Transverse colon (tissue), 4 donors: ENCODE results near the gene STPG1. TPM values are rescaled to one million over a fixed set of nuclear protein-coding genes. Genes with fewer than 3 reads are reported as not detected.

ENCODE experiments used
- DNase-seq: peaks from one replicate; pipeline ENCODE4 v3.0.0-alpha.2; 2019
- H3K27ac ChIP-seq, 4 donors: fragments of 200-600 bp; sonication (generic); 2 replicates each; pipeline ENCODE4 v1.5.1; 2016 to 2018; ENCODE audit warnings: inconsistent platforms in 4 of 4
- H3K27me3 ChIP-seq: fragments of 200-600 bp; sonication (generic); 2 replicates; pipeline ENCODE4 v1.5.1; 2017; ENCODE audit warnings: inconsistent platforms
- H3K36me3 ChIP-seq, 4 donors: fragments of 200-600 bp; sonication (generic); 2 replicates each; pipeline ENCODE4 v1.5.1; 2017 to 2019; ENCODE audit warnings: inconsistent platforms in 4 of 4
- H3K4me1 ChIP-seq, 4 donors: fragments of 200-600 bp; sonication (generic); 2 replicates each; pipeline ENCODE4 v1.5.1; 2017 to 2020; ENCODE audit warnings: inconsistent platforms in 4 of 4
- H3K4me3 ChIP-seq, 4 donors: fragments of 200-600 bp; sonication (generic); 1 replicate in 1 of 4; 2 replicates in 3 of 4; pipeline versions ENCODE4 v1.5.1 to v1.6.1; 2017 to 2019; ENCODE audit warnings: inconsistent platforms in 4 of 4
- H3K9me3 ChIP-seq, 2 donors: fragments of 200-600 bp; sonication (generic); 2 replicates each; pipeline ENCODE4 v1.5.1; 2017 to 2019; ENCODE audit warnings: inconsistent platforms in 2 of 2
- EP300 ChIP-seq: sonication (generic); formaldehyde crosslinking; IDR thresholded peaks from one replicate; pipeline ENCODE4 v1.6.1; 2017; ENCODE audit warnings: antibody characterized with exemption, low read depth
- POLR2A ChIP-seq: fragments of 450-650 bp; IDR thresholded peaks from one replicate; pipeline ENCODE4 v1.6.1; 2016; ENCODE audit warnings: antibody characterized with exemption, mild to moderate bottlenecking, moderate library complexity
- POLR2AphosphoS5 ChIP-seq, 3 donors: sonication (generic); formaldehyde crosslinking; IDR thresholded peaks; one replicate each; pipeline ENCODE4 v1.6.1; 2016; ENCODE audit warnings: antibody characterized with exemption in 3 of 3
- WGBS, 2 donors: methylation state at CpG; one replicate each; pipeline ENCODE4 v1.1.5; 2018; ENCODE audit warnings: low coverage in 1 of 2; 5-methylcytosine and 5-hydroxymethylcytosine counted together
- in situ Hi-C, 4 donors: fragments of 200-750 bp; cut with MboI; loops; one replicate each; pipeline versions ENCODE4 v1.15.0 to v1.15.1; 2017; ENCODE audit warnings: low sequenced_read_pairs in 3 of 4, low pct_ligation_motif_present in 1 of 4, low pct_unique_long_range_greater_than_20kb in 1 of 4
- intact Hi-C: fragments of 100-400 bp; cut with DNase I; formaldehyde crosslinking; loops from one replicate; pipeline ENCODE4 v1.15.1; 2023; ENCODE audit warnings: low total_unique reads
- total RNA-seq, 4 donors: library from RNA; depleted of rRNA; stranded (reverse); fragments of >200 nt; gene quantifications; one replicate each; pipeline ENCODE4 v1.1.0, GENCODE V29; 2016
- TF ChIP-seq, protein P1 (sequence below), 5 experiments: fragments of 200-600 bp in 3 of 5; fragments of 450-650 bp in 2 of 5; sonication (generic) in 3 of 5; IDR thresholded peaks; 1 replicate in 2 of 5; 2 replicates in 3 of 5; pipeline ENCODE4 v1.5.1; 2016 to 2017; ENCODE audit warnings: antibody characterized with exemption in 5 of 5, inconsistent platforms in 3 of 5, mild to moderate bottlenecking in 2 of 5, moderate library complexity in 1 of 5

The STPG1 gene
- total RNA-seq, 4 donors from 2014 or later = 4.6 to 33.7 (median 23.3) TPM

DNA sequence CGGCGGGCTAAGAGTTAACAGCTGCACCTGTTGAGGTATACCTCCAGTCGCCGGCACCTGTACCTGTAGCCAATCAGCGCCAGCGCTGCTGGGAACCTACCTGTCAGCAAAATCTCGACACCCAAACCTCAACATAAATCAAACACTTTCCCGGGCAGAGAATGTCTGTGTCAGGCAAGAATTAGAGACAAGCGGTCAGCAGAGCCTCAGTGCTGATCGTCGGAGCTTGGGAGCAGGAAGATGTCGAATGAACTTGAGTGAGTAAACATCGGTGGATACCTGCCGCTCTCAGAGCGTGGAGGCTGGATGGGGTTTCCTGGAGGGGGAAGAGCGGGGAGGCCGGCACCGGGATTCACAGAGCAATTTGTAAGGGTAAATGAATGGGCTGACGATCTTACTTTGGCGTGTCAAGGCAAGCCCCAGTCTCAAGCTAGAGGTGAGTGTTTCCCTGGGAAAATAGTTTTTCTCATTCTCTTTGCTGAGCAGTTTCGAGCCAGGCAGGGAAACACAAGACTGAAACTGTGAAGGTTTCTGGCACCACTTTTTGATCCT, 94.2 kb downstream of the STPG1 start, which contains the start of gene GRHL3:
GRHL3 (plus strand) TSS at position 46 of the 552 bp plus-strand sequence; CDS start at position 241, 195 bp downstream.
- no peaks in the 10 kb centered on the region for H3K9me3 ChIP-seq
- in situ Hi-C loops (no loop called here), intact Hi-C loops (no loop called here)
- H3K27ac ChIP-seq = no peak within 1 kb of the TSS
- H3K27me3 ChIP-seq = peaks cover 40% of the 10 kb centered on the region
- no peak for TF ChIP-seq EP300
- TF ChIP-seq POLR2AphosphoS5 (IDR thresholded peaks at IDR 0.05) = no peak
- no peak for TF ChIP-seq POLR2A
- TF ChIP-seq, protein P1, sequence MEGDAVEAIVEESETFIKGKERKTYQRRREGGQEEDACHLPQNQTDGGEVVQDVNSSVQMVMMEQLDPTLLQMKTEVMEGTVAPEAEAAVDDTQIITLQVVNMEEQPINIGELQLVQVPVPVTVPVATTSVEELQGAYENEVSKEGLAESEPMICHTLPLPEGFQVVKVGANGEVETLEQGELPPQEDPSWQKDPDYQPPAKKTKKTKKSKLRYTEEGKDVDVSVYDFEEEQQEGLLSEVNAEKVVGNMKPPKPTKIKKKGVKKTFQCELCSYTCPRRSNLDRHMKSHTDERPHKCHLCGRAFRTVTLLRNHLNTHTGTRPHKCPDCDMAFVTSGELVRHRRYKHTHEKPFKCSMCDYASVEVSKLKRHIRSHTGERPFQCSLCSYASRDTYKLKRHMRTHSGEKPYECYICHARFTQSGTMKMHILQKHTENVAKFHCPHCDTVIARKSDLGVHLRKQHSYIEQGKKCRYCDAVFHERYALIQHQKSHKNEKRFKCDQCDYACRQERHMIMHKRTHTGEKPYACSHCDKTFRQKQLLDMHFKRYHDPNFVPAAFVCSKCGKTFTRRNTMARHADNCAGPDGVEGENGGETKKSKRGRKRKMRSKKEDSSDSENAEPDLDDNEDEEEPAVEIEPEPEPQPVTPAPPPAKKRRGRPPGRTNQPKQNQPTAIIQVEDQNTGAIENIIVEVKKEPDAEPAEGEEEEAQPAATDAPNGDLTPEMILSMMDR (IDR thresholded peaks at IDR 0.05) = no peak
- peak; percentile 44 for DNase-seq
- no peaks in the 10 kb centered on the region for H3K36me3 ChIP-seq
- peak within 1 kb of the TSS in 2 of 4 donors; percentile 3 to 22 for H3K4me3 ChIP-seq
- 17% methylated on average over 3 to 21 of the region's 21 CpGs for WGBS, 2 donors
- peaks cover 5 to 33% (median 28%) of the 10 kb centered on the region in 4 donors for H3K4me1 ChIP-seq

DNA sequence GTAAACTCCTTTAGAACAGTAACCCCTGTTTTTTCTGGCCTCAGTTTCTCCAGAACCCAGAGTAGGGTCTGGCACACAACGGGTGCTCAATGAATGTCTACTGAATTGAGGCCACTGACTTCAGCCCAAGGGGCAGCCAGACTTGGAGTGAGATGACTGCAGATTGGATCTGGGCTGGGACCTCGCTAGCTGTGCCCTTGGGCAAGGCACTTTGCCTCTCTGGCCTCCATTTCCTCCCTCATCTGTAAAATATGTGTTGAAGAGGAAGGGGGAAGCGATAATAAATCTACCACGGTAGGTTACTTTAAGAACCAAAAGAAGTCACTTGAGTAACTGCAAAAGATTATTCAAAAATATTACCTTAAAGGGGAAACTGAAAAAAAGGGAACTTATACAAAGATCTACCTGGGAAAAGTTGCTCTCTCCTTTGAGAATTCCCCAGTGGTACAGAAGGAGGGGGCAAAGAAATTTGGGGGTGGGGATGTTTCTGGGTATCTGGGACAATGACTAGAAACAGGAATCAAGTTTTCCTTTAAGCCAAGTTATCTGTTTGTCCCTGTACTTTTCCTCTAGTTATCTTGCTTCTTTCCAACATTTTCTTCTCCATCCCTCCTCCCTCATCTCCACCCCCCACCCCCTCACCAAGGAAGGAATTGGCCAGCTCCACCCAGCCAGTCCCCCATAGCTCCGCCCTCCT, 94.8 kb downstream of the STPG1 start:
- Histone ChIP-seq H3K27me3 (peaks cover 40% of the 10 kb centered on the region), H3K9me3 (no peaks in the 10 kb centered on the region), H3K27ac (no peak overlapping the region), H3K4me3 (no peak overlapping the region), H3K4me1 (peaks cover 5 to 33% (median 28%) of the 10 kb centered on the region in 4 donors), H3K36me3 (no peaks in the 10 kb centered on the region)
- DNase-seq = no peak
- TF ChIP-seq EP300 = no peak
- TF ChIP-seq, protein P1 (IDR thresholded peaks at IDR 0.05) = no peak
- in situ Hi-C loops (no loop called here), intact Hi-C loops (no loop called here)
- WGBS, 2 donors = 29 to 36% methylated on average over 3 to 5 of the region's 5 CpGs

DNA sequence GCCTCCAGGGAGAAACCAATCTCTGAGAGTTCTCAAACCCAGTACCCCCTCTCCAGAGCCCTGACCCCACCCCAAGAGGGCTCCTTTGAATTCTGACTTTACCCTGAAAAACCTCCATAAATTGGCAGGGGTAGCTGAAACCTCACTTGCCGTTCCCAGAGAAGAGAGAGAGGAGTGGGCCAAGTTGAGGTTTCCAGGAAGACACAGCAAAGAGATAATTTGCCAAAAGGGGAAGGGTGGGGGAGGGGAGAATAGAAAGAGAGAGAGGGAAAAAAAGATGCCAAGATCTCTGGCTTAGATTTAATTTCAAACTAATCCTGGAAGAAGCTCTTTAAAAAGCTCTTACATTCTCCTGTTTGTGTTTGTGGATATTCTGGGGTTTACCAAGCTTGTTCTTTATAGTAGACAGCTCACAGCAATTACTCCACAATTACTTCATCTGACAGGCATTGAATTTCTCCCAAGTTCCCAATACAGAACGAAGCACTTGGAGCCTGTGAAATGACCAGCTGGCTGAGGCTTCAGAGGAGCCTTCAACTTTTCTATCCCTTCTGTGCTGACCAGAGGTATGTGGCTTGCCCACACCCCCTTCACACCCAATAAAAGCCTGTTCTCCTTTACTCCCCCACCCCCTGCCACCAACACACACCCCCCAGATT, 95.5 kb downstream of the STPG1 start:
- no peak for TF ChIP-seq POLR2AphosphoS5 (IDR thresholded peaks at IDR 0.05)
- TF ChIP-seq, protein P1 (IDR thresholded peaks at IDR 0.05) = no peak
- no peak for TF ChIP-seq EP300
- TF ChIP-seq POLR2A = no peak
- intact Hi-C loops (no loop called here), in situ Hi-C loops (no loop called here)

DNA sequence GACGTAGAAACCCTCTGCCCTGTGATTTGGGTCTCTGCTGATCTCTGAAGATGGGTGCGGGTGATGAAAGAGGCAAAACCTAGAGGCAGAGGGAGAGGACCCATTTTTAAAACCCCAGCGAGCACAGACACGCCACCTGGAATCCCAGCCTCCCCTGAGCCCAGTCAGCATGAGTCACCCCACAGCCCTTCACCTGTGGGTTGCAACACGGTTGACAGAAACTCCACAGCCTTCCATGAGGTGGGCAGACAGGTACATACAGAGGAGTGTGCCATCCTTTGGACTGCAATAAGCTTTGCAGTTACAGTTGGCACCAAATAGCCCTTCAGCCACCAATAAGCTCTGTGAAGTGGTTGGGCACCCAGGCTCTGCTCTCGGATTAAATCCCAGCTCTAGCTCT, 96.5 kb downstream of the STPG1 start:
- Histone ChIP-seq H3K27me3 (peaks cover 34% of the 10 kb centered on the region), H3K36me3 (no peaks in the 10 kb centered on the region), H3K4me1 (peaks cover 5 to 28% (median 24%) of the 10 kb centered on the region in 4 donors), H3K27ac (no peak overlapping the region), H3K4me3 (no peak overlapping the region), H3K9me3 (no peaks in the 10 kb centered on the region)
- intact Hi-C loops = no loop called here
- 62 to 86% methylated on average over 1 to 6 of the region's 6 CpGs for WGBS, 2 donors
- TF ChIP-seq EP300 = no peak
- no peak for TF ChIP-seq POLR2A
- no peak for TF ChIP-seq POLR2AphosphoS5 (IDR thresholded peaks at IDR 0.05)
- TF ChIP-seq, protein P1 (IDR thresholded peaks at IDR 0.05) = no peak
- DNase-seq = no peak
- in situ Hi-C loops = no loop called here

More for the DNA sequence above, 95.5 kb downstream of the STPG1 start:
- Histone ChIP-seq H3K27ac (no peak overlapping the region), H3K9me3 (no peaks in the 10 kb centered on the region), H3K27me3 (peaks cover 40% of the 10 kb centered on the region), H3K4me3 (no peak overlapping the region), H3K4me1 (peaks cover 5 to 33% (median 28%) of the 10 kb centered on the region in 4 donors), H3K36me3 (no peaks in the 10 kb centered on the region)
- no peak for DNase-seq
- WGBS, 2 donors = 35 to 41% methylated on average over 2 of the region's 2 CpGs
